Measurements from ENCODE around the gene DBNDD1.

DNA sequence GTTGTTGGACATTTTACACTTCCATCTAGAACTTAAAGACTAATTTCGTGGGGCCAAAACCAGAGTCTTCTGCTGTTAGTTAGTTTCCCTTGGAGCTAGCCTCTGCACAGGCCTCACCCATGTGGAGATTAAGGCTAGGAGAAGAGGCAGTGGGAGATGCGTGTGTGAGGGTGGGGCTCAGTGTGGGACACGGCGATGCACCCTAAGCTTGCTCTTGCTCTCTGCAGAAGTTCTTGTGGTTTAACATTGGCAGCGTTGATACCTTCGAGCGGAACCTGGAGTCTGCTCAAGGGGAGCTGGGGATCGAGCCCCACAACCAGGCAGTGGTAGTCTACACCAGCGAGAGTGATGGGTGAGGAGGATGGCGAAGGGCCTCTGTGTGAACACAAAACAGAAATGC is 34.0 kb downstream of the DBNDD1 start:
- TF ChIP-seq, protein P1, sequence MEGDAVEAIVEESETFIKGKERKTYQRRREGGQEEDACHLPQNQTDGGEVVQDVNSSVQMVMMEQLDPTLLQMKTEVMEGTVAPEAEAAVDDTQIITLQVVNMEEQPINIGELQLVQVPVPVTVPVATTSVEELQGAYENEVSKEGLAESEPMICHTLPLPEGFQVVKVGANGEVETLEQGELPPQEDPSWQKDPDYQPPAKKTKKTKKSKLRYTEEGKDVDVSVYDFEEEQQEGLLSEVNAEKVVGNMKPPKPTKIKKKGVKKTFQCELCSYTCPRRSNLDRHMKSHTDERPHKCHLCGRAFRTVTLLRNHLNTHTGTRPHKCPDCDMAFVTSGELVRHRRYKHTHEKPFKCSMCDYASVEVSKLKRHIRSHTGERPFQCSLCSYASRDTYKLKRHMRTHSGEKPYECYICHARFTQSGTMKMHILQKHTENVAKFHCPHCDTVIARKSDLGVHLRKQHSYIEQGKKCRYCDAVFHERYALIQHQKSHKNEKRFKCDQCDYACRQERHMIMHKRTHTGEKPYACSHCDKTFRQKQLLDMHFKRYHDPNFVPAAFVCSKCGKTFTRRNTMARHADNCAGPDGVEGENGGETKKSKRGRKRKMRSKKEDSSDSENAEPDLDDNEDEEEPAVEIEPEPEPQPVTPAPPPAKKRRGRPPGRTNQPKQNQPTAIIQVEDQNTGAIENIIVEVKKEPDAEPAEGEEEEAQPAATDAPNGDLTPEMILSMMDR (IDR thresholded peaks at IDR 0.05): no peak
- no peak for TF ChIP-seq ZFX (IDR thresholded peaks at IDR 0.05; ENCODE audit: borderline replicate concordance)

Measured in 22Rv1 (cell line).